ENCODE results near the gene PSMD13. TPM values are rescaled to one million over a fixed set of nuclear protein-coding genes. Genes with fewer than 3 reads are reported as not detected.
A peak's percentile ranks its signal among the peaks of the same experiment; 100 is the strongest.

Gene PSMD13
- total RNA-seq, 1 experiment from 2014 or later = 279 TPM

DNA sequence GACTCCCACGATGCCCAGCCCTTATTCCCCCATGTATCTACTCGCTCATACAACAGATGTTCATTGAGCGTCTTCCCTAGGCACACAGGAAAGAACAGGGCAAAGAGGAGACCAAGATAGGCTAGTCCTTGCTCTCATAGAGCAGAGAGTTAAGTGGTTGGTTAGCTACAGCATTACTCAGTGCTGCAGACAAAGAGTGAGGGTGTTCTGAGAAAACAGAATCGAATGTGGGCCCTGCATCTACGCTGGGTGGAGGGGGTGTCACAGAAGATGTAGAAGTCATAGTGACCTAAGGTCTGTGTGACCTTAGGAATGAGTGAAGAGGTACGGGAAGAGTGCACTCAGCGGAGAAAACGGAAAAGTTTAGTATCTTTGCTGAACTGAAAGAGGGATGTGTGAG lies 12.3 kb downstream of the PSMD13 start:
- DNase-seq (ENCODE audit: low spot score) = no peak

DNA sequence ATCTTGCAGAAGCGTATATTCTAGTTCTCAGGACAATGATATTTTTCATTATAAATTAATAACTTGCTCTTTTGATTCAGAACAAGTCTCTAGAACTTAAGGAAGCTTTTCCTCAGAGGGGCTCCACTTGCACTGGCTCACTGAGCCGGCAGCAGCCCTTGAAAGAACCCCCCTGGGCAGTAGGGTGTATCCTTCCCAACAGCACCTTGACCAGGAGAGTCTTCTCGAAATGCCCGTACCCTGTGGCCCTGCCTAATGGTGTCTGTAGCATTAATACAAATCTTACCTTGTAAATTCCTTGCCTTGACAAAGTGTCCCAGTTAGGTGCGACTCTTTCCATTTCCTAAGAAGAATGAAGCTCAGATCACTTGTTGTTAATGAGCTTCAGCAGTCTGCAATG lies 13.5 kb downstream of the PSMD13 start:
- DNase-seq (ENCODE audit: low spot score) = no peak

DNA sequence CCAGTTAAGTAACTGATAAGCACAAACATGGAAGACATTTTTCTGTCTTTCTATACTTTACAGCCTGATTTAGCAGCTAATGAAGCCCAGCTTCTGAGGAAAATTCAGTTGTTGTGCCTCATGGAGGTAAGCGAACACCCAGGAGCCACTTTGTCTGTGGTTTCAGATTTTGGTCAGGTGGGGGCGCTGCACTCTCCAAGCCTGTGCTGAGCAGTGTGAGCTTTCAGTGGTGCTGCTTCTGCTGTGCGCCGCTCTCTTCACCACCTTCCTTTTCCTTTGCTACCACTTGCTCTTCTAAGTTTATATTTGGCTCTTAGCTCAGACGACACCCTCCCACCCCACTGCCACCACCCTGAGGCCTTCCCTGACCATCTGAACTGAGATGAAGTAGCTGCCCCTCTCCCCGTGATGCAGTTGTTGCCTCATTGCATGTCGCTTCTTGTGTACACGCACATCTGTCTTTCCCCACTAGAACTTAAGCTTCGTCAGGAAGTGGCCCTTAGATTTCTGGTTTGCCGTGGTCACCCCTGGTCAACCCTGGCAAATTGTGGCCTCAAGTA lies 14.0 kb downstream of the PSMD13 start:
- DNase-seq (ENCODE audit: low spot score) = peak; percentile 40

DNA sequence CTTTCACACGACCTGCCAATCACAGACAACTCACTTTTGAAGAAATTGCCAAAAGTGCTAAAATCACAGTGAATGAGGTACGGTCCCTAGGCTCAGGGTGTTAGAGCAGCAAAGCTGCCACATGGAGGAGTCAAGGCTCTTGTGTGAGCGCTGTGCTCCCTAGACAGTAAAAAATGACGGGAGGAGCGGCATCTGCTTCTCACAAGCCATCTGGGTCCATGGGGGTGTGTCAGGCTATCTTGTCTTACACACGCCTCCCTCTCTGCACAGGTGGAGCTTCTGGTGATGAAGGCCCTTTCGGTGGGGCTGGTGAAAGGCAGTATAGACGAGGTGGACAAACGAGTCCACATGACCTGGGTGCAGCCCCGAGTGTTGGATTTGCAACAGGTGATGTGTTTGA lies 14.8 kb downstream of the PSMD13 start:
- DNase-seq (ENCODE audit: low spot score) = no peak

DNA sequence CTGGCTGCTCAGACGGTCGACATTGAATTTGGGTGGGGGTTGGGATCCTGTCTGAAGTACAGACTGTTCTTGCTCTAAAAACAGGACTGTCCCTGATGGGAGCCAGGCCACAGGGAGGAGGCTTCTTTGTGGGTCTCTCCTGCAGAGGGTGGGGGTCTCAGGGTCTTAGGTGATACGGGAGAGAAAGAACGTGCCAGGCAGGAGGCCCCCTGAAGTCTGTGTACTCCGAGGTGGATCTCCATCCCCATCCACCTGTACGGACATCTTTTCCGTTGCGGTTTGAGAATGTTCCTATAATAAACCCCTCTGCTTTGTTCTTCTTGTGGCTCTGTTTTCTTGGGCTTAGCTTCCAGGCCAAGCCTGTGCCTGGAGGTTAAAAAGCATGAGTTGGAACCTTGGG lies 15.9 kb downstream of the PSMD13 start:
- no peak for DNase-seq (ENCODE audit: low spot score)

DNA sequence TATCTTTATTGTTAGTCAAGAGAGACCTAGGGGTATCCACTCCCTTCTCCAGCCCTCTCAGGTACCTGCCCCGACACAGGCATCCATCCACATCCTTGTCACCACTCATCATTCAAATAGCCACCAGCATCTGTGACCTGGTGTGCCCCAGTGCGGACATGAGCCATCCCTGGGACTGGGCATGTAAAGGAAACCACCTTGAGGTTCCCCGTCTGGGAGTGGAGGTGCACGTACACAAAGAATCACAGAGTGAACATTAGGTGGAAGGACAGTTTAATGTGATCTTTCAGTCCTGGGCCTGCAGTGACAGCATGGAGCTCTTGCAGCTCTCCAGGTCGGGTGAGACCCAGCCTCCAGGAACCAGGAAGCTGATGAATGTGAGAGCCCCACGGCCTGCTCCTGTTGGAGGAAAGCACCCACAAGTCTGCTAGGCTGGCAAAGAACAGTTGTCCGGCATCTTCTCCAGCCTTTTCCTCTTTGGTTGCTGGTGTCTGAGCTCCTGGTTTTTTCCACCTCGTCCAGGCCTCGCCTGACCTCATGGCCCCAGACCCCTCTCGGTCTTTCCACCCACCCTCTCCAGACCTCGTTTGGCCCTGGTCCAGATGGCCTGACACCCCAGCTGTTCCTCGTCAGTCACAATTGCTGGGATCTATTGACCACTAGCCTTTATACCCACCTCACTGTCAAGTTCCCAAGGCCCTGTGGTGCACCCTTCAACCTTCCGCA lies 16.5 kb downstream of the PSMD13 start:
- no peak for DNase-seq (ENCODE audit: low spot score)

DNA sequence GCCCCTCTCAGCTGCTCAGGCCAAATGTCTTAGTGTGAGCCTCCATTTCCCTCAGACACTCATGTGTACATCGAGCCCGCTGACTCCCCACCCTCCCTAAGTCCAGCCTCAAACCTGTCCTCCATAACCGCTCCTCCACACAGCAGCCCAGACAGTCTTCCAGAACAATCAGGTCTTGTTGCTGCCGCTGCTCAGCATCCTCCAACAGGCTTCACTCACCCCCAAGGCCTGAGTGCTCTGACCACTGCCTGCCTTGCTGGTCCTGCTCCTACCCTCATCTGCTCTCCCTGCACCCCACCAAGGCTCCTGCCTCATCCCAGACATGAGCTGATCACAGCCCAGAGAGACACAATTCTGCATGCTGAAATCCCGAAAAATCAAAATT lies 17.1 kb downstream of the PSMD13 start:
- DNase-seq (ENCODE audit: low spot score) = no peak

DNA sequence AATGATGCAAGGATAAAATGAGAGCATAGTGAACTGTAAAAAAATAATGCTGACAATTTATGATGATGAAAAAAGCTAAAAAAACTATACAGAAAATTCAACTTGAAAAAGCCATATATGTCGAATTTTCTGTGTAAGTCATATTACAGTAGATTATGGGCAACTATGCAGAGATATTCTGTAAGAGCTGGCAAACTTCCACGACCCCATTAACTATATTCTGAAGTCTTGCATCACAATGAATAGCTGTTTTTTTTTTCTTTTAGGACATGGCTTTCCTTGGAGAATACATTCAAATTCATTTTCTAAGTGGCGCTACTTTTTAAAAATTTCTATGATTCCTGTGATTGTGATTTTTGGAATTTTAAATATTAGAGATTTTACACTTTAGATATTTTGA lies 18.4 kb downstream of the PSMD13 start:
- DNase-seq (ENCODE audit: low spot score) = no peak

DNA sequence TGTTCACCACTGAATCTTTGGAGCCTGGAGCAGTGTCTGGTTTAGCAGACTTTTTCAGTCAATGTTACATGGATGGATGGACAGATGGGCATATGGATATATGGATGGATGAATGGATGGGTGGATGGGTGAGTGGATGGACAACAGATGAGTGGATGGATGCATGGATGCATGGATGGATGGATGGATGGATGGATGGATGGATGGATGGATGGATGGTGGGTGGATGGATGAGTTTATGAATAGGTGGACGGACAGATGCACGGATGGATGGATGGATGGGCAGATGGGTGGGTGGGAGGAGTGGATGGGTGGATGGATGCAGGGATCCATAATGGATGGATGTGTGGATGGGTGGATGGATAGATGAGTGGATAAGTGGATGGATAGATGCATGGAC lies 19.0 kb downstream of the PSMD13 start:
- DNase-seq (ENCODE audit: low spot score) = no peak

DNA sequence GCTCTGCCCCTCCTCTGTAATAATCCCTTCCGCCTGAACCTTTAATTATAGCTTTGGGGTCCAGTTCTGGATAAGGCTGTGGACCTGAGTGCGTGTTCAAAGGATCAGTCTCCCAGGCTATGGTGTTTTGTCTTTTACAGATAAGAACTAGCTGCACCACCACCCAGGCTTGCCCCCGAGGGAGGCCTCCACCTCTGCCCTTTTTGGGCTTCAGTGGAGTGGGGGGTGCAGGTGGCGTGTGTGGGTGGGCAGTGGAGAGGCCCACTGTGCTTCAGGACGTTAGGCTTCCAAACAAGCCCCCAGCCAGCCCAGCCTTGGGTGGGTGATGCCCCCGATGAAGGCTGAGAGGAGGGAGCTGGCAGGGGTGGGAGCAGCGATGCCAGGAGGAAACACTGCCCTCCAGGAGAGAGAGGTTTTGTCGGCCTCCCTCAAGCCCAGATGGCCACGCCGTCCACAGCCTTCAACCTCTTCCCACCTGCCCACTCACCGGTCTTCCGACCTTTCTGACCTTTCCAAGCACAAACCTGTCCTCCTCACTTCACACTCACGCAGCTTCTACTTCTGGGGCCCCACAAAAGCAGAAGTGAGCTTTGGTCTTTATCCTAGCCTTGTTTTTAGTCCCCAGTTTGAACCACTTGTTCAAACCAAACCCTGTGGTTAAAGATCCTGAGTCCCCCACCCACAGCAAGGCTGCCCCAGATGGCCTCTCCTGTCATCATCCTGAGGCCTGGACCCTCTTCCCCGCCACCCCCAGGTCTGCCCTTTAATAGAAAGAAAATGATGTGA lies 20.4 kb downstream of the PSMD13 start:
- DNase-seq (ENCODE audit: low spot score) = no peak

DNA sequence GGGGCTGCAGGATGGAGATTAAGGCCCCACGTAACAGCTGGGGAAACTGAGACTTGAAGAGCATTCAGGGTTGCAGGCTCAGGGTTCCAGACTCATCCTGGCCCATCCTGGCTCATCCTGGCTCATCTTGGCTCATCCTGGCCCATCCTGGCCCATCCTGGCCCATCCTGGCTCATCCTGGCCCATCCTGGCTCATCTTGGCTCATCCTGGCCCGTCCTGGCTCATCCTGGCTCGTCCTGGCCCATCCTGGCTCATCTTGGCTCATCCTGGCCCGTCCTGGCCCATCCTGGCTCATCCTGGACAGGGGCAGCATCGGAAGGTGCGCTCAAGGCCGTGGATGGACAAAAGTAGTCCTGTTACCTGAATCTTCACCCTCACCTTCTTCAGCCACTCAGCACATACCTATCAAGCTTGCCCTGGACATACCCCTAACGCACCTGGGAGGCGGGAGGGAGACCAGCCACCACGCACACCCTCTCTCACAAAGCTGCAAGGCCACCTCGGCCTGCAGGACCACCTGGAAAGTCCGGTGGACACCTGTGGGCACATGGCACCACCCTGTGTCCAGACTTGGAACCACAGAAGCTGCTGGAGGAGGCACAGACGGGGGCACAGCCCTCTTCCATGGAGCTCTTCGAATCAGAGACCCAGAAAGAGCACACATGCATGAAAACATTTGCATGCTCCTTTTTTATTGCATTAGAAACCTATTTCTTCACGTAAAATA lies 21.2 kb downstream of the PSMD13 start:
- DNase-seq (ENCODE audit: low spot score) = no peak

DNA sequence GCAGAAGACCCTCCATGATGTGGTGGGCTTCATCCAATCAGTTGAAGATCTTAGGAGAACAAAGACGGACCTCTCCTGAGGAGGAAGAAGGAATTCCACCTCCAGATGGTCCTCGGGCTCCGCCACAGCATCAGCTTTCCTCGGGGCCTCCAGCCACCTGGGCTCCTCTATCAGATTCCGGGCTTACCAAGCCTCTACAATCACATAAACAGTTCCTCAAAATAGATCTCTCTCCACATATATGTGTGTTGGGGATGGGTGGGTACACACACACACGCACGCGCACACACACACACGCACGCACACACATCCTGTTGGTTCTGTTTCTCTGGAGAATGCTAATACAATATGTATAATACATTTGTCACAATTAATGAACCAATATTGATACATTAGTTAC lies 22.6 kb downstream of the PSMD13 start:
- no peak for DNase-seq (ENCODE audit: low spot score)

DNA sequence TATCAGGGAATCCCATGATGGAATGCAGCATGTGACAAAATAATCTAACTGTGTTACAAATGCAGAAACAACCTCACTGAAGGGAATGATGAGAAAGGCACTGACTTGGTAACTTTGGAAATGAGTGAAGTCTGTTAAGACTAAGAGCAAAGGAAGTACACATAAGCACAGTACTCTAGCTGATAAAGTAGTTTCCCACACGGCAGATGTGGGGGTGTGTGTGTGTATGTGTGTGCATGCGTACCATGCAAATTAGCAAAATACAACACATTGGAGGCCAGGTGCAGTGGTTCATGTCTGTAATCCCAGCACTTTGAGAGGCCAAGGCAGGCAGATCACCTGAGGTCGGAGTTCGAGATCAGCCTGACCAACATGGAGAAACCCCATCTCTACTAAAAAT lies 24.8 kb downstream of the PSMD13 start:
- no peak for DNase-seq (ENCODE audit: low spot score)

DNA sequence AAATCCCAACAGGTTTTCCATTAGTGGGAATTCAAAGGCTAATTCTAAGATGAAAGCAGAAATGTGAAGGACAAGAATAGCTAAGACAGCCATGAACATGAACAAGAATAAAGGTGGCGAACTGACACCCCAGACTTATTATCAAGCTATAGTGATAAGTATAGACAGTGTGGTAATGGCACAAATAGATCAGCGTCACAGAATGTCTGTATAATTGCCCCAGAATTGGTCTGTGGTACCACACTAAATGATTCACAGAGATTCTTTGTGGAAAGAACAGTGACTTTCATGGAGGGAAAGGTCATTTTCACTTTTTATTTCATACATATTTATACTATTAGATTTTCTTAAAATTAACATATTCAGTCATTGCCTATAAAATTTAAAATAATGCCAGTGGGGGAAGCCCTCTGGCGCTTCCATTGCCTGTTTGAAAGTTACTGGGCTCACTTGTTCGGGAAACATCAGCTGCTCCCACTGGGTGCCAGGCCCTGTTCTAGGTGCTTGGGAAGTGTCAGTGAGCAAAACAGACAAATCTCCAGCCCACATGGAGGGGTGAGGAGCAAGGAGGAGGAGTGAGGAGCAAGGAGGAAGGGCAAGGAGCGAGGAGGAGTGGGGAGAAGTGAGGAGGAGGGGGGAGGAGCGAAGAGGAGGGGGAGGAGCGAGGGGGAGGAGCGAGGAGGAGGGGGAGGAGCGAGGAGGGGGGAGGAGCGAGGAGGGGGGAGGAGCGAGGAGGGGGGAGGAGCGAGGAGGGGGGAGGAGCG lies 30.1 kb downstream of the PSMD13 start:
- DNase-seq (ENCODE audit: low spot score) = no peak

DNA sequence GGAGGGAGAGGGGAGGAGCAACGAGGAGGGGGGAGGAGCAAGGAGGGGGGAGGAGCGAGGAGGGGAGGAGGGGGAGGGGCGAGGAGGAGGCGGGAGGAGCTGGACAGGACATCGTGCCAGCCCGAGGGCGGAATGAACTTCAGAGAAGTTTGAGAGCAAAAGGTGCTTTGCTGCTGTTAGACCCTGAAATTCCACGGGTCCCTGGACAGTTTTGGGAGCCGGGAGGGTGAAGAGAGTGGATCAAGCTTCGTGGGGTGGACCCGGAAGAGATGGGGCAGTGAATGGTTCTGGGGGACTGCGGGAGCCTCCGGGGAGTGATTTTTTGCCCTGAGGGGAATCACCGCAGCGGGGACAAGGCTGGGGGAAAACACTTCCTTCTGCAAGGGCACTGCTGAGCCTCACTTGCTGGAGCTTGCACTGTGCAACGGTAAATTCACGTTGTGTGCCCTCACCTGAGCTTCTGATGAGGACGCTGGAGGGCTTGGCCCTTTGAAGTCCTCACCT lies 30.8 kb downstream of the PSMD13 start:
- no peak for DNase-seq (ENCODE audit: low spot score)

DNA sequence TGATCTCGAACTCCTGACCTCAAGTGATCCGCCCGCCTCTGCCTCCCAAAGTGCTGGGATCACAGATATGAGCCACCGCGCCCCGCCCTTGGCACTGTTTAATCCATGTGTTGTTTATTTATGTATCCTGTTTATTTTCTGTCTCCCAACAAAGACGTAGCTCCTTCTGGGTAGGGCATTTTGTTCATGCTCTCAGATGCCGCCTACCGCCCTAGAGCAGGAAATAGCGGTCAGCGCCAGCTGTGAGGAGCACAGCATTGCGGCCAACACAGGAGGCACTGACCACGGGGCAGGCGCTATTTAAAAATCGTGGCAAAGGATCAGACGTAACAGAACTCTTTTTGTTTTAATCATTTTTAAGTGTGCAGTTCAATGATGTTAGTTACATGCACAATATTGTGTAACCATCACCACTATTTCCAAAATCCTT lies 32.0 kb downstream of the PSMD13 start:
- DNase-seq (ENCODE audit: low spot score) = peak; percentile 86

DNA sequence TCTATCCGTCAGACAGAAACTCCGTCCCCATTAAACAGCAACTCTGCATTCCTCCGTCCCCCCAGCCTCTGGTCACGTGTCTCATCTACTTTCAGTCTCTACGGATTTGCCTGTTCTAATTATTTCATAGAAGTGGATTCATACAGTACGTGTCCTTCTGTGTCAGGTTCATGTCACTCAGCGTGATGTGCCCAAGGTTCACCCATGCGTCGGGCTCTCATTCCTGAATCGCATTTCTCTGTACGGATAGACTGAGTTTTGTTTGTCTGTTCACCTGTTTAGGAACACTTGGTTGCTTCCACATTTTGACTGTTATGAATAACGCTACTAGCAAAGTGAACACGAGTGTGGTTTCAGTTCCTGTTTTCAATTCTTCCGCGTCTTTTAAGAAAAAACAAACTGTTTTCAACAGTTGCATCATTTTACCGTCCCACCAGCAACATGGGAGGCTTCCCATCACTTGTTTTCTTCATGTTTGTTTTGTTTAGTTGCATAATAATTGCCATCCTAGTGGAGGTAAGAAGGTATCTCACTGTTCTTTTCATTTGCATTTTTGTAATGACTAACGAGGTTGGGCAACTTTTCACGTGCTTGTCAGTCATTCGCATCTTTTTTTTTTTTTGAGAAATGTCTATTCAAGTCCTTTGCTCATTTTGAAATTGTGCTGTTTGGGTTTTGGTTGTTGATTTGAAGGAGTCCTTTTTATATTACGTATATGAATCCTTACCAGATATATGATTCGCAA lies 32.5 kb downstream of the PSMD13 start:
- DNase-seq (ENCODE audit: low spot score) = no peak

DNA sequence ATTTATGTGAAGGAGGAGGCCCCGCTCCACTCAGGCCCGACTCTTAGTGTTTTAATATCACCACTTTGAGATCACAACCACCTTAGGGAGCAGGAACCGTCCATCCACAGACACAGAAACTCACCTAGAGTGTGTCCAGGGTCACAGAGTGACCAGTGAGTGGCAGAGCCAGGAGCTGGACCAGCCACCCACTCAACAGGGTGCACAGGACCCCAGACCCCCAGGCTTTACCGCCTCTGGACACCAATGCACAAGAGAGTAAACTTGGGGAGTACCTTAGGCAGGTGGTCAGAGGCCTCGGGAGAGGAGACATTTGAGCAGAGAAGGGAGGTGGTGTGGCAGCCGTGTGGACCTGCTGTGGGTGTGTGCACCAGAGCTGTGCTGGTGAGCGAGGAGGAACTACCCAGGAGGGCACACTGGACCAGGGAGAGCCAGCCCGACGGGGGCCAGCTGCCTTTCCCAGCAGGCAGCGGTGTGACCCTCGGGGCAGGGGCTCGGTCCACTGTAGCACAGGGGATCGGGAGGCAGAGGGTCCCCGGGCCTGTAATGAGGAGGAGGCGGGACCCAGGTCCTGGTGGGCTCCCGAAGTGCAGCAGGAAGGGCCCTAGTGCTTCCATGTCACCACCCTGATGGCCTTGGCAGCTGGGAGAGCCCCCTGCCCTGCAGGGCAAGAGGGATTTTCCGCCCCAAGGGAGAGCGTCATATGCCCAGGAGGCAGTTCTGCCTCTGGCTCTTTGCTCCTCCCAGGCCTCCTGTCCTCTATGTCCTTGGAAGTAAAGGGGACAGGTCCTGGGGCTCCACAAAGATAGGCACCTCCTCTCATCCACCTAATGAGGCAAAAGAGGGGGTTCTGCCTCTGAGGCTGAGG lies 33.9 kb downstream of the PSMD13 start:
- DNase-seq (ENCODE audit: low spot score) = no peak

DNA sequence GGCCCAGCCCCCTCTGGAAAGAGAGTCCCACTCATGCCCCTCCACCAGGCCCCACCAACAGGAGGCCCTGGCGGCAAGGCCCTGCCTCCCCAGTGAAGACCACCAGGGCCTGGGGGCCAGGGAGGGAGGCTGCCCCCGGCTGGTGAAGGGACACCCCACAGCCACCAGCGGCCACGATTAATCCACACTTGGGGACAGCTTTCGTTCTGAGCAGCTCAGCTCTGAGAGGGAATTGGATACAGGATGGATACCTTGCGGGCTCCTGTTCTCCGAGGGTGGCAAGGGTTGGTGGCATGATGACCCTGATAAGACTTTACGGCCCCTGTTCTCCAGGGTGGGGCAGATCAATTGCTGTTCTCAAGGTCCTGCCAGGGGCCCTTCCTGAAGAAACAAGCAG lies 34.5 kb downstream of the PSMD13 start:
- DNase-seq (ENCODE audit: low spot score) = no peak

Data from A172 (cell line).